GM21576 (cell line): ENCODE data around the gene PTPN4.
A peak's percentile ranks its signal among the peaks of the same experiment; 100 is the strongest.

Experiments used
- ATAC-seq: cut with Tn5 transposase; IDR thresholded peaks from one replicate; pipeline ENCODE4 v1.9.1; 2021; ENCODE audit warnings: mild to moderate bottlenecking, moderate library complexity; ENCODE audit not compliant: unreplicated experiment

The PTPN4 gene

GRCh38 chr2:119759451-119760236 is at the start of gene PTPN4:
Gene PTPN4, plus strand, starts transcription at chr2:119759922. Its CDS starts 49,932 bp downstream, at chr2:119809854.
- peak; percentile 93 for ATAC-seq

- ATAC-seq, result no peak
Measured at GRCh38 chr2:119710281-119710680, 49.4 kb upstream of the PTPN4 start.

- ATAC-seq, result no peak
Measured at GRCh38 chr2:119711352-119711751, 48.4 kb upstream of the PTPN4 start.

GRCh38 chr2:119712571-119712970 is 47.2 kb upstream of the PTPN4 start:
- ATAC-seq, result no peak

- no peak for ATAC-seq
Measured at GRCh38 chr2:119713819-119714490, 45.8 kb upstream of the PTPN4 start.

GRCh38 chr2:119715409-119716283 is 44.1 kb upstream of the PTPN4 start:
- ATAC-seq, result no peak

- no peak for ATAC-seq
Measured at GRCh38 chr2:119716284-119716672, 43.4 kb upstream of the PTPN4 start.

GRCh38 chr2:119718501-119719260 is 41.0 kb upstream of the PTPN4 start:
- no peak for ATAC-seq

- no peak for ATAC-seq
Measured at GRCh38 chr2:119719261-119719627, 40.5 kb upstream of the PTPN4 start.

- no peak for ATAC-seq
Measured at GRCh38 chr2:119721043-119721442, 38.7 kb upstream of the PTPN4 start.

GRCh38 chr2:119721462-119721861 is 38.3 kb upstream of the PTPN4 start:
- no peak for ATAC-seq

- no peak for ATAC-seq
Measured at GRCh38 chr2:119721904-119722303, 37.8 kb upstream of the PTPN4 start.

- ATAC-seq, result no peak
Measured at GRCh38 chr2:119723186-119723585, 36.5 kb upstream of the PTPN4 start.

GRCh38 chr2:119723784-119724467 is 35.8 kb upstream of the PTPN4 start:
- ATAC-seq, result no peak

- no peak for ATAC-seq
Measured at GRCh38 chr2:119724656-119725485, 34.9 kb upstream of the PTPN4 start.

- ATAC-seq, result no peak
Measured at GRCh38 chr2:119727493-119727892, 32.2 kb upstream of the PTPN4 start.

- no peak for ATAC-seq
Measured at GRCh38 chr2:119728421-119728820, 31.3 kb upstream of the PTPN4 start.

GRCh38 chr2:119730671-119731177 is 29.0 kb upstream of the PTPN4 start:
- no peak for ATAC-seq

GRCh38 chr2:119731983-119732382 is 27.7 kb upstream of the PTPN4 start:
- no peak for ATAC-seq
